H9 (cell line): ENCODE data around the gene TMEM175. TPM values are rescaled to one million over a fixed set of nuclear protein-coding genes. Genes with fewer than 3 reads are reported as not detected.
A peak's percentile ranks its signal among the peaks of the same experiment; 100 is the strongest.

Source experiments
- DNase-seq: peaks from one replicate; pipeline ENCODE4 v3.0.0-alpha.2; 2017
- H2AFZ ChIP-seq: one replicate; pipeline ENCODE4 v1.6.1; 2013; ENCODE audit warnings: mild to moderate bottlenecking, low read length, control low read depth, moderate library complexity
- H2AK5ac ChIP-seq: 2 replicates; pipeline ENCODE4 v1.6.1; 2013; ENCODE audit warnings: low read length, control low read depth, mixed read lengths; ENCODE audit not compliant: insufficient read length
- H2BK120ac ChIP-seq: one replicate; pipeline ENCODE4 v1.6.1; 2013; ENCODE audit warnings: low read depth, mild to moderate bottlenecking, low read length, control low read depth, inconsistent platforms; ENCODE audit not compliant: poor library complexity, severe bottlenecking
- H2BK12ac ChIP-seq: 2 replicates; pipeline ENCODE4 v1.6.1; 2013; ENCODE audit warnings: low read length, control low read depth, mixed read lengths, low read depth; ENCODE audit not compliant: insufficient read length
- H2BK15ac ChIP-seq: 2 replicates; pipeline ENCODE4 v1.6.1; 2013; ENCODE audit warnings: low read depth, low read length, control low read depth
- H2BK20ac ChIP-seq: one replicate; pipeline ENCODE4 v1.6.1; 2013; ENCODE audit warnings: low read depth, mild to moderate bottlenecking, low read length, control low read depth, inconsistent platforms; ENCODE audit not compliant: poor library complexity, severe bottlenecking
- H2BK5ac ChIP-seq: 2 replicates; pipeline ENCODE4 v1.6.1; 2013; ENCODE audit warnings: low read length, control low read depth, mixed read lengths; ENCODE audit not compliant: insufficient read length
- H3K14ac ChIP-seq: 2 replicates; pipeline ENCODE4 v1.6.1; 2013; ENCODE audit warnings: low read length, control low read depth; ENCODE audit not compliant: insufficient read depth
- H3K18ac ChIP-seq: 2 replicates; pipeline ENCODE4 v1.6.1; 2013; ENCODE audit warnings: low read depth, mild to moderate bottlenecking, mixed read lengths, low read length, control low read depth; ENCODE audit not compliant: insufficient read length
- H3K23ac ChIP-seq: 2 replicates; pipeline ENCODE4 v1.6.1; 2013; ENCODE audit warnings: low read length, control low read depth, mixed read lengths, low read depth; ENCODE audit not compliant: insufficient read length
- H3K23me2 ChIP-seq: 2 replicates; pipeline ENCODE4 v1.6.1; 2013; ENCODE audit warnings: low read depth, mild to moderate bottlenecking, mixed read lengths, low read length, control low read depth; ENCODE audit not compliant: insufficient read length, poor library complexity, severe bottlenecking
- H3K27ac ChIP-seq: 2 replicates; pipeline ENCODE4 v1.5.1; 2013; ENCODE audit warnings: low read length, control low read depth, mixed read lengths, low read depth; ENCODE audit not compliant: insufficient read length
- H3K27me3 ChIP-seq: 2 replicates; pipeline ENCODE4 v1.6.1; 2013; ENCODE audit warnings: low read length, control low read depth, inconsistent platforms; ENCODE audit not compliant: insufficient read depth
- H3K4ac ChIP-seq: 2 replicates; pipeline ENCODE4 v1.6.1; 2013; ENCODE audit warnings: low read depth, mild to moderate bottlenecking, control low read depth, inconsistent platforms, low read length, moderate library complexity
- H3K4me1 ChIP-seq: 2 replicates; pipeline ENCODE4 v1.6.1; 2013; ENCODE audit warnings: low read length, control low read depth, inconsistent platforms; ENCODE audit not compliant: insufficient read depth
- H3K4me2 ChIP-seq: 2 replicates; pipeline ENCODE4 v1.6.1; 2013; ENCODE audit warnings: low read length, control low read depth, mixed read lengths; ENCODE audit not compliant: insufficient read length, insufficient read depth
- H3K56ac ChIP-seq: 2 replicates; pipeline ENCODE4 v1.6.1; 2013; ENCODE audit warnings: low read depth, mild to moderate bottlenecking, mixed read lengths, low read length, control low read depth; ENCODE audit not compliant: insufficient read length
- H3K79me1 ChIP-seq: 2 replicates; pipeline ENCODE4 v1.6.1; 2013; ENCODE audit warnings: low read depth, mild to moderate bottlenecking, moderate library complexity, low read length, control low read depth, inconsistent platforms; ENCODE audit not compliant: insufficient read depth, poor library complexity, severe bottlenecking
- H3K79me2 ChIP-seq: 2 replicates; pipeline ENCODE4 v1.6.1; 2013; ENCODE audit warnings: low read length, control low read depth, inconsistent platforms; ENCODE audit not compliant: insufficient read depth
- H3K9ac ChIP-seq: 2 replicates; pipeline ENCODE4 v1.6.1; 2013; ENCODE audit warnings: low read length, control low read depth, mixed read lengths; ENCODE audit not compliant: insufficient read length; ENCODE audit errors: extremely low read depth
- H3K9me3 ChIP-seq: one replicate; pipeline ENCODE4 v1.6.1; 2013; ENCODE audit warnings: low read depth, low read length, inconsistent platforms; ENCODE audit not compliant: control insufficient read depth
- H3T11ph ChIP-seq: one replicate; pipeline ENCODE4 v1.6.1; 2013; ENCODE audit warnings: mild to moderate bottlenecking, low read length, control low read depth, inconsistent platforms
- H4K20me1 ChIP-seq: one replicate; pipeline ENCODE4 v1.6.1; 2013; ENCODE audit not compliant: control insufficient read depth, insufficient read length, insufficient read depth
- H4K5ac ChIP-seq: 2 replicates; pipeline ENCODE4 v1.6.1; 2013; ENCODE audit warnings: low read depth, mild to moderate bottlenecking, mixed read lengths, low read length, control low read depth; ENCODE audit not compliant: insufficient read length
- H4K8ac ChIP-seq: replicated peaks from 2 replicates; pipeline ENCODE4 v1.6.1; 2013; ENCODE audit warnings: low read length, control low read depth, mixed read lengths, low read depth; ENCODE audit not compliant: insufficient read length
- H4K91ac ChIP-seq: 2 replicates; pipeline ENCODE4 v1.6.1; 2013; ENCODE audit warnings: low read depth, mild to moderate bottlenecking, moderate library complexity, mixed read lengths, low read length, control low read depth; ENCODE audit not compliant: insufficient read length
- H3K27ac Mint-ChIP-seq, 3 experiments: 2 replicates in 2 of 3; 3 replicates in 1 of 3; pipeline ENCODE4 v1.8.0; 2020 to 2021; ENCODE audit warnings: mixed read lengths in 3 of 3, mild to moderate bottlenecking in 1 of 3, moderate library complexity in 1 of 3
- H3K27me3 Mint-ChIP-seq: 2 replicates; pipeline ENCODE4 v1.8.0; 2021; ENCODE audit warnings: low read depth, mild to moderate bottlenecking, moderate library complexity, mixed read lengths
- H3K36me3 Mint-ChIP-seq, 3 experiments: 2 replicates in 2 of 3; 3 replicates in 1 of 3; pipeline ENCODE4 v1.8.0; 2020 to 2021; ENCODE audit warnings: low read depth in 3 of 3, mixed read lengths in 3 of 3; ENCODE audit not compliant: insufficient read depth in 1 of 3
- H3K4me1 Mint-ChIP-seq, 2 experiments: 2 replicates each; pipeline ENCODE4 v1.8.0; 2020; ENCODE audit warnings: mixed read lengths in 2 of 2
- H3K4me3 Mint-ChIP-seq, 2 experiments: 2 replicates in 1 of 2; 3 replicates in 1 of 2; pipeline ENCODE4 v1.8.0; 2020 to 2021; ENCODE audit warnings: mild to moderate bottlenecking in 2 of 2, mixed read lengths in 2 of 2, moderate library complexity in 1 of 2
- H3K9me3 Mint-ChIP-seq, 2 experiments: 2 replicates in 1 of 2; 3 replicates in 1 of 2; pipeline ENCODE4 v1.8.0; 2020; ENCODE audit warnings: mild to moderate bottlenecking in 2 of 2, mixed read lengths in 2 of 2, moderate library complexity in 1 of 2
- CTCF ChIP-seq: fragments of 200-600 bp; sonication (generic); conservative IDR thresholded peaks from 3 replicates; pipeline ENCODE4 v1.8.0; 2021; ENCODE audit warnings: antibody characterized with exemption, mild to moderate bottlenecking
- WGBS: extraction: QIAGEN DNeasy Blood & Tissue Kit; methylation state at CpG from one replicate; pipeline ENCODE4 v1.1.7; 2013; ENCODE audit warnings: missing lambda C conversion rate, low lambda C conversion rate, mixed read lengths; ENCODE audit not compliant: insufficient read length; ENCODE audit errors: extremely low coverage; 5-methylcytosine and 5-hydroxymethylcytosine counted together
- total RNA-seq: library from RNA; stranded (reverse); gene quantifications from 2 replicates; pipeline ENCODE4 v1.2.1, GENCODE V29; 2021

The TMEM175 gene
- total RNA-seq, 1 experiment from 2014 or later, result 6.4 TPM

- Histone ChIP-seq H3K27ac (no peak overlapping the region), H2AFZ (no peak overlapping the region), H3K4me1 (no peaks in the 10 kb centered on the region), H3T11ph (no peak overlapping the region), H3K9ac (no peak overlapping the region), H3K4me2 (no peak overlapping the region), H4K20me1 (no peaks in the 10 kb centered on the region), H4K91ac (no peak overlapping the region), H2BK120ac (no peak overlapping the region), H3K23me2 (no peaks in the 10 kb centered on the region), H3K23ac (no peak overlapping the region), H4K8ac (no peak overlapping the region), H3K4ac (no peak overlapping the region), H3K14ac (no peak overlapping the region), H2BK12ac (no peak overlapping the region), H3K9me3 (no peaks in the 10 kb centered on the region), H3K79me2 (no peaks in the 10 kb centered on the region), H2BK5ac (no peak overlapping the region), H4K5ac (no peak overlapping the region), H2BK20ac (no peak overlapping the region), H2BK15ac (no peak overlapping the region), H2AK5ac (no peak overlapping the region), H3K27me3 (no peaks in the 10 kb centered on the region), H3K56ac (no peak overlapping the region), H3K18ac (no peak overlapping the region), H3K79me1 (no peaks in the 10 kb centered on the region)
- WGBS, result no CpG with 5 or more reads among the region's 17 CpGs
- no peaks in the 10 kb centered on the region for H3K27me3 Mint-ChIP-seq
- peaks cover 0 to 5% (median 0%) of the 10 kb centered on the region in 3 experiments; a peak in 1 of 7 replicates for H3K36me3 Mint-ChIP-seq
- peak overlapping the region in 1 of 3 experiments; percentile 83; a peak in 1 of 7 replicates for H3K27ac Mint-ChIP-seq
- no peaks in the 10 kb centered on the region for H3K9me3 Mint-ChIP-seq
- no peak for DNase-seq
- TF ChIP-seq CTCF, result no peak
- no peaks in the 10 kb centered on the region for H3K4me1 Mint-ChIP-seq
- H3K4me3 Mint-ChIP-seq, result no peak overlapping the region
These were observed 26.0 kb downstream of the TMEM175 start for GRCh38 chr4:958314-958665.
